HG03103 (cell line): ENCODE data around the gene CYP4F8.
"Not testable (repeated sequence)": the region's sequence is repeated elsewhere in the genome, so short reads cannot be mapped to it uniquely, and the experiment has no call there.

Source experiments
- ATAC-seq: cut with Tn5 transposase; IDR thresholded peaks from one replicate; pipeline ENCODE4 v1.9.1; 2021; ENCODE audit warnings: low read depth; ENCODE audit not compliant: unreplicated experiment

The CYP4F8 gene, protein sequence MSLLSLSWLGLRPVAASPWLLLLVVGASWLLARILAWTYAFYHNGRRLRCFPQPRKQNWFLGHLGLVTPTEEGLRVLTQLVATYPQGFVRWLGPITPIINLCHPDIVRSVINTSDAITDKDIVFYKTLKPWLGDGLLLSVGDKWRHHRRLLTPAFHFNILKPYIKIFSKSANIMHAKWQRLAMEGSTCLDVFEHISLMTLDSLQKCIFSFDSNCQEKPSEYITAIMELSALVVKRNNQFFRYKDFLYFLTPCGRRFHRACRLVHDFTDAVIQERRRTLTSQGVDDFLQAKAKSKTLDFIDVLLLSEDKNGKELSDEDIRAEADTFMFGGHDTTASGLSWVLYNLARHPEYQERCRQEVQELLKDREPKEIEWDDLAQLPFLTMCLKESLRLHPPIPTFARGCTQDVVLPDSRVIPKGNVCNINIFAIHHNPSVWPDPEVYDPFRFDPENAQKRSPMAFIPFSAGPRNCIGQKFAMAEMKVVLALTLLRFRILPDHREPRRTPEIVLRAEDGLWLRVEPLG

DNA sequence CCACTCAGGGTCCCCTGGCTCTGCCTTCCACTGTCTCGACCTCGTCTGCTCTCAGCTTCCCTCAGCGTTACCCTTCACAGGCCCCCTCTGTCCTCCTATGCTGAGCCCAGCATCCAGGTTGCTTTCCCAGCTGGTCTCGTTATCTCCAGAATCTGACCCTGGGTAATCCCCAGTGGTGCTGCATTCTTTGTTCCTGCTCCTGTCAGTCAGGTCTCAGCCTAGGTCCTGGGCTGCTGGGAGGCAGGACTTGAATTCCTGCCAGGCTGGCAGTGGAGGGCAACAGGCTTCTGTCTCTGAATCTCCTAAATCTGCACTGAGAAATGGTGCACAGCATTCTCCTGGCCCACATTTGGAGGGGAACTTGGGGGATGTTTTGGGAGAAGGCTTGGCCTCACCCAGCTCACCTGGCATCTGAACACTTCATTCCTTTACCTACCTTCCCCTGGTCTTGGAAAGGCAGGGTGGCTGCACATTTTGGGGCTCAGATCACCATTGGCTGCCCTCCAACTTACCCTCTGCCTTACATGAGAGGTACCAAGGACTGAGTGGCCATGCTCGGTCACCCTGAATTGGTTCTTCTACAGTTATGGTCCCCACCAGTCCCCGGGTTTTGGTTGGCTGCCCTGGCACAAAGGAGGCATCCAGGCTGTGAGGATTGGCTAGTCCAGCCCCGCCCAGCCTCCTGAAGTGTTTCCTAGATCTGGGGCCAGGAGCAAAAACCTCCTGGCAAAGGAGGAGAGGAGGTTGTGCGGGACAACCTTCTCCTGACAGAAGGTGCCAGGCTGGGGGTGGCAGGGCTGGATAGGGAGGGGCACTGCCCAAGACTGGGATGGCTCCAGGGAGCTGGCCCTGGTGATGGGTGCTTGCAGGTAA lies at the start of gene CYP4F8:
TSS of gene CYP4F8 (plus strand) at position 712 of the 873 bp plus-strand sequence. CDS start 399 bp downstream, outside the sequence.
- ATAC-seq: no peak

DNA sequence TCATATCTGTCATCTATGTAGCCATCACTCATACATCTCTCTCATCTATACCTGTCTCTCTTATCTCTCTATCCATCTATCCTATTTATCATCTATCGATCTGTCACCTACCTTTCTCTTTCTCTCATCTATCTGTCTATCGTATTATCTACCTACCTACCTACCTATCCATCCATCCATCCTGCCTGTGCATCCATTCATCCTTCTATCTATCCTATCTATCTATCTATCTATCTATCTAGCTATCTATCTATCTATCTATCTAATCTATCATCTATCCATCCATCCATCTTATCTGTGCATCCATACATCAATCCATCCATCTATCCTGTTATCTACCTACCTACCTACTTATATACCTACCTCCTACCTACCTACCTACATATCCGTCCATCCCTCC lies 44.6 kb upstream of the CYP4F8 start:
- ATAC-seq: no peak

DNA sequence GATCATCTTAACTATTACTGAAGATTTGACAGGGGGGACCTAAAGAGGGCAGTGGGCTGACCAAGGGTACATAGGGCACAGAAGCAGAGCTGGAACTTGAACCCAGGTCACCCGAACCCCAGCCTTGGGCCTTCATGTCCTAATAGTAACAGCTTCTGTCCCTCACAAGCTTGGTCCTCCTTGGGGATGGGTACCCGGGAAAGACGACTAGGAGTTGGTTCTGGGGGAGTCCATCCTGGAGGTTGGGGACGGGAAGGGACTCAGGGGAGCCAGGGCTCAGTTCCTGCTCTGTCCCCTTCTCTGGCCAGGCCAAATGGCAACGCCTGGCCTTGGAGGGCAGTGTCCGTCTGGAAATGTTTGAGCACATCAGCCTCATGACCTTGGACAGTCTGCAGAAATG lies 39.6 kb upstream of the CYP4F8 start:
- ATAC-seq: no peak

DNA sequence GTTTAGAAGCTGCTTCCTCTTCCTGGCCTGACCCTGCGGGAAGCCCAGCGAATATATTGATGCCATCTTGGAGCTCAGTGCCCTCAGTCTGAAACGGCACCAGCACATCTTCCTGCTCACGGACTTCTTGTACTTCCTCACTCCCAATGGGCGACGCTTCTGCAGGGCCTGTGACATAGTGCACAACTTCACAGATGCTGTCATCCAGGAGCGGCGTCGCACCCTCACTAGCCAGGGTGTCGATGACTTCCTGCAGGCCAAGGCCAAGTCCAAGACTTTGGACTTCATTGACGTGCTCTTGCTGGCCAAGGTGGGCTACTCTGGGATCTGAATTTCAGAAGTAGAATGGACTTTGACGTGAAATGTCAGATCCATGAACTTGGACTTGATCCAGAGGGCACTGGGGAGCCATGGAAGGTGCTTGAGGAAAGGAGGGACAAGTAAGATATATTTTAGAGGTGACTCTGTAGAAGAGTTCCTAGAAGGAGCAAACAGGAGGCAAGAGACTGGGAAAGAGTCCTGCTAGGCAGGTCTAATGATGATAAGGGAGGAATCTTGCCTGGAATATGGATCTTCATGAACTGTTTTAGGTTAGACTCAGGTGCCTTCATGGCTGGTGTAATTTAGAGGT lies 38.4 kb upstream of the CYP4F8 start:
- ATAC-seq: no peak

DNA sequence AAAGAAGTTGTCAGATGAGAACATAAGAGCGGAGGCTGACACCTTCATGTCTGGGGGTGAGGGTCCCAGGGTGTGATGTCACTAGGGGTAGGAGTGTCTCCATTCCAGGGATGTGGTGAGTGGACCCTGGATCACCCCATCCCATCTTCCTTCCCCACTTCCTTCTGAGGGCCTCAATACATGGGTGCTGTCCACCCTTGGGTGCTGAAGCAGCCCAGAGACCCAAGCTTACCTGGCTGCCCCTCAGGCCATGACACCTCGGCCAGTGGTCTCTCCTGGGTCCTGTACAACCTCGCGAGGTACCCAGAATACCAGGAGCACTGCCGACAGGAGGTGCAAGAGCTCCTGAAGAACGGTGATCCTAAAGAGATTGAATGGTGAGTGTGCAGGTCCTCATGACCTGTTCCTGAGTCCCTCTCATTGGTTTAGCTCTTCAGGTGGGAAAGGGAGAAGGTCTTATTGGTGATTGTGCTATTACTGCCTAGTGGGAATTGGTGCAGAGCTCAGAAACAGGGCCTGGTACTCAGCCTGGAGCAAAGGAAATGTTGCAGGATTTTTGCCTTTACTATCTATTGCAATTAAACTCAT lies 37.7 kb upstream of the CYP4F8 start:
- no peak for ATAC-seq

DNA sequence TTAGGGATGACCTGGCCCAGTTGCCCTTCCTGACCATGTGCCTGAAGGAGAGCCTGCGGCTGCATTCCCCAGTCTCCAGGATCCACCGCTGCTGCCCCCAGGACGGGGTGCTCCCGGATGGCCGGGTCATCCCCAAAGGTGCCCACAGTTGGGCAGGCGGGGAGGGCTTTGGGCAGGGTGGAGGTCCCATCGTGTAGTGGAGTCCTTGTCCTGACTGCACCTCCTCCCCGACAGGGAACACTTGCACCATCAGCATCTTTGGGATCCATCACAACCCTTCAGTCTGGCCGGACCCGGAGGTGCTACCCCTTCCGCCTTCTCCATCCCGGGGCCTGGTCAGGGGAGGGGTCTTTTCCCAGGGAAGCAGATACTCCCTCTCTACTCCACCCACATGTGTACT lies 31.7 kb upstream of the CYP4F8 start:
- ATAC-seq: no peak

DNA sequence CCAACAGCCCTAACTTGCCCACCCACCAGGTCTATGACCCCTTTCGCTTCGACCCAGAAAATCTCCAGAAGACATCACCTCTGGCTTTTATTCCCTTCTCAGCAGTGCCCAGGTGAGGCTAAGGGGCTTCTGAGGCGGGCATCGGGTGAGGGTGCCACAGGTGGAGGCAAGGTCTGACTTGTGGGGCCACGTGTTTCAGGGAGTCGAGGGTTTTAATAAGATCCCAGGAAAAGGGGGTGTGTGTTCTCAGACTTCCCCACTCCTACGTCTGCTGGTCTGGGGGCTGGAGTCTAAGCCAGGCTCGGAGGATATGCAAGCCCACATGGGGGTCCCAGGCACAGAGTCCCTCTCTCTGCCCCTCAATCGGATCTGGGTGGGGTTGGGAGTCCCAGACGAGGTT lies 30.9 kb upstream of the CYP4F8 start:
- ATAC-seq: no peak

DNA sequence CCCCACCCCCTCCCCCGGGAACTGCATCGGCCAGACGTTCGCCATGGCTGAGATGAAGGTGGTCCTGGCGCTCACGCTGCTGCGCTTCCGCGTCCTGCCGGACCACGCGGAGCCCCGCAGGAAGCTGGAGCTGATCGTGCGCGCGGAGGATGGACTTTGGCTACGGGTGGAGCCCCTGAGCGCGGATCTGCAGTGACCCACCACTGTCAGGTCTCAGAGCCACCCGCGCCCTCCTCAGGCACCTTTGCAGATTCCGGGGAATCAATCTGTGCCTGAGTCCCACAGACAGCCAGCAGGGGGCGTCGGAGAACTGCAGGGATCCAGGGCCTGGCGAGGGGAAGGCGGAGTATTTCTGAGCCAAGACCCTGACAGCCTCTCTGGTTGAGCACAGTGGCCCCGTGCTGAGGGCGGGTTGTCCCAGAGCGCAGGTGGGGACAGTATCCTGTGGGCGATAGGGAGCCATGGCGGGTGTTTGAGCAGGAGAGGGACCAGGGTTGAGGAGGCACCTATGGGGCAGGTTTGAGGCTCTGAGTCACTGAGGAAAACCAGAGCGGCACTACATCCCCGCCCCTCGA lies 30.4 kb upstream of the CYP4F8 start:
- ATAC-seq: no peak

DNA sequence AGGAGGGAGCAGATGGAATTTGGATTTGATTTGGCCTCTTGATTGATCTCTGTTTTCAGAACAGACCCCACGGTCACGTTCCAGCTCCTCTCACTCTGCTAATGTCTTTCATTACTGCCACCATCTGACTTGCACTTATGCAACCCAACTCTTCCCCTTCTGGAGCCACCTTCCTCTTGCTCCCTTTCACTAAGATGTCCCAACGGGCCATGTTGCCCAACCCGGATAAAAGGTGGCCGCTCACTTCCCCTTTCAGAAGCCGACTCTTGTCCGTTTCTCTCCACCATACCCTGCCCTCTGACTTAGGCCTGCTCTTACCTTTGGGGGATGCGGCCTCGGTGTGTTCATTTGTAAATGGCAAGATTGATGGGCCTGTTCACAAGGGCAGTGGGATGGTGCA lies 27.4 kb upstream of the CYP4F8 start:
- ATAC-seq: no peak

DNA sequence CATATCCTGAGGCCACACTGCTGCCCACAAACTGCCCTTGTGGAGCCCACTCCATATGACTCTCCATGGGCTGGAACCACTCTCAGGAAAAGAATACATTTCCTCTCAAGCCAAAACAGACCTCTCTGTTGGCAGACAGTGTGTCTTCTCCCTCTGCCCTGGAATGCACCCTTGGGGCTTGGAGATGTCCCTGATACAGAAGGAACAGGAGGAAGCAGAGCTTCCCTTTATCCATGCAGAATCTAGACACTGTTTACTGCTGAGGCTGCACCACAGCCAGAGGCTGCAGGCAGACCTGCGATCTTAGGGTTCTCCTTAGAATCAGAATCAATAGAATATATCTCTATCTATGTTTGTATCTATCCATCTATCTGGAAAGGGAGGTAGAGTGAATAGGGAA lies 26.8 kb upstream of the CYP4F8 start:
- ATAC-seq: no peak

DNA sequence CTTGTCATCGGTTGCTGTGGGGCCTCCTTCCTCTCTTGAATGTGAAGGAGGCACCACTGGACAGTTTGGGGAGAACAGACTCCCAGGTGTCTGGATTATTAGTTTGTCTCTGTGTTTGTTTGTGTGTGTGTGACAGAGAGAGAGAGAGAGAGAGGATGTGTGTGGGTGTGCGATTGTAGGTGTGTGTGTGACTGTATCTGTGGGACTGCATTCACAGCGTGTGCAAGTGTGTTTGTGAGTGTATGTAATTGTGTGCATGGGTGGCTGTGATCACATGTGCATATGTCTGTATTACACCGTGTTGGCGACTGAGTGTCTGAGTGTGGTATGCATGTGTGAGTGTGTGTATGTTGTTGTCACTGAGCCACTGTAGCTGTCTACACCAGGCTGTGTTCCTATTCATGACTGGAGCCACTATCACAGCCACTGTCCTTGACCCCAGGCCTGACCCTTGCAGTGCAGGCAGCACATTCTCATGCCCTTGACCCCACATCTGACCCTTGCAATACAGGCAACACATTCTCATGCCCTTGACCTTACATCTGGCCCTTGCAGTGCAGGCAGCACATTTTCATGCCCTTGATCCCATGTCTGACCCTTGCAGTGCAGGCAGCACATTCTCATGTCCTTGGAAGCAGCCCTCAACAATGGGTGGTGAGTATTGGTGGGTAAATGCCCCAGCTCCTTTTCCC lies 25.1 kb upstream of the CYP4F8 start:
- ATAC-seq: no peak

DNA sequence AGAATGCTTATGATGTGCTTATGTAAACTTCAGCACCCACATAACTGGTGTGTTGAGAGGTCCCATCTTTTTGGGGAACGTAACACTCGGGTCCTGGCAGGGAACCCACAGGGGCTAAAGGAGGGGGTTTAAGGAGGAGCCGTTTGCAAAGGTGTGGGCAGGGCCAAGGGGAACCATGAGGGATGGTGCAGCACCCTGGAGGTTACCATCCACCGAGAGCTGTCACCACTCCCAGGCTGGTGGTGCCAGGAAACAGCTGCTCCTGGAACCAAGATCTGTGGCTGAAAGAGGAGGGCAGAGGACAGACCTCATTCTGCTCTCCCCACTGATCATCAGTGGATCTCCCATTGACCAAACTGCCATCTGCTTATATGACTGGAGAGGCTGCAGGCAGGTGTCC lies 23.2 kb upstream of the CYP4F8 start:
- no peak for ATAC-seq

DNA sequence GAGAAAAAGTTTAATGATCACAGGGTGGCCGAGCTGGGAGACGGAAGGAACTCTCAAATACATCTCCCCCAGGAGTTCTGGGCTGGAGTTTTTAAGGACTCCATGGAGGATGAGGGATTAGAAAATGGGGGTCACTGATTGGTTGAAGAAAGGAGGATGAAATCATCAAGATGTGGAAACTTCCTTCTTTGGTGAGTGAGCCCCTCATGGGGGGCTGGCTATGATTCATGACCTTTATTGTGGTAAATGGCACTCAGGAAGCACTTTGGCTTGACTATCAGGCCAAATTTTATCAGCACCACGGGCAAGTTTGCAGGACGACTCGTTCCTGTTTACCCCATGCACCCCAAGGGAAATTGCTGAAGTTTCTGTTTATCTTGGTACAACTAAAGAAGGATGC lies 22.5 kb upstream of the CYP4F8 start:
- ATAC-seq: not testable (repeated sequence)

DNA sequence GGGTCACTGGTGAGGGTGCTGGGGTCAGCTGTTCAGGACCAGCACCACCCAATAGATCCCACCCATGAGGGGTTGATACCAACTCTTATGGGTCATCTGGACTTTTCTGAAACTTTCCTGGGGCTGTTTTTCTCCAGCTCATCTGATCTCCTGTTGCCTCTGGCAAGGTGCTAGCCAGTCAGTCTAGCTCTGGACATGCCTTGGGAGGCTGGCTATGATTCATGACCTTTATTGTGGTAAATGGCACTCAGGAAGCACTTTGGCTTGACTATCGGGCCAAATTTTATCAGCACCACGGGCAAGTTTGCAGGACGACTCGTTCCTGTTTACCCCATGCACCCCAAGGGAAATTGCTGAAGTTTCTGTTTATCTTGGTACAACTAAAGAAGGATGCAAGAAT lies 21.3 kb upstream of the CYP4F8 start:
- not testable (repeated sequence) for ATAC-seq

DNA sequence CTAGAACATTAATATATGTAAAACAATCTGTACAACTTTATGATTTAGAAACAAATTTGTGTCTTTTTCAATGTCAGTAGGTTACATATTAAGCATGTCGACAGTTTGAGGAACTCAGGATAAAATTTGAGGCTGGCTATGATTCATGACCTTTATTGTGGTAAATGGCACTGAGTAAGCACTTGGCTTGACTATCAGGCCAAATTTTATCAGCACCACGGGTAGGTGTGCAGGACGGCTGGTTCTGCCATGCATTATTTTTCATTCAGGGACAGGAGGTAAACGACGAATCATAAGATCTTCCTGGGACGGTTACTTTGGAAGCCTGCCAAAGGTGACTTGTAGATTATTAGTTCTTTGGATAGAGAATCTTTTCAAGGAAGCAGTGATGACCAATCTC lies 19.9 kb upstream of the CYP4F8 start:
- no peak for ATAC-seq

DNA sequence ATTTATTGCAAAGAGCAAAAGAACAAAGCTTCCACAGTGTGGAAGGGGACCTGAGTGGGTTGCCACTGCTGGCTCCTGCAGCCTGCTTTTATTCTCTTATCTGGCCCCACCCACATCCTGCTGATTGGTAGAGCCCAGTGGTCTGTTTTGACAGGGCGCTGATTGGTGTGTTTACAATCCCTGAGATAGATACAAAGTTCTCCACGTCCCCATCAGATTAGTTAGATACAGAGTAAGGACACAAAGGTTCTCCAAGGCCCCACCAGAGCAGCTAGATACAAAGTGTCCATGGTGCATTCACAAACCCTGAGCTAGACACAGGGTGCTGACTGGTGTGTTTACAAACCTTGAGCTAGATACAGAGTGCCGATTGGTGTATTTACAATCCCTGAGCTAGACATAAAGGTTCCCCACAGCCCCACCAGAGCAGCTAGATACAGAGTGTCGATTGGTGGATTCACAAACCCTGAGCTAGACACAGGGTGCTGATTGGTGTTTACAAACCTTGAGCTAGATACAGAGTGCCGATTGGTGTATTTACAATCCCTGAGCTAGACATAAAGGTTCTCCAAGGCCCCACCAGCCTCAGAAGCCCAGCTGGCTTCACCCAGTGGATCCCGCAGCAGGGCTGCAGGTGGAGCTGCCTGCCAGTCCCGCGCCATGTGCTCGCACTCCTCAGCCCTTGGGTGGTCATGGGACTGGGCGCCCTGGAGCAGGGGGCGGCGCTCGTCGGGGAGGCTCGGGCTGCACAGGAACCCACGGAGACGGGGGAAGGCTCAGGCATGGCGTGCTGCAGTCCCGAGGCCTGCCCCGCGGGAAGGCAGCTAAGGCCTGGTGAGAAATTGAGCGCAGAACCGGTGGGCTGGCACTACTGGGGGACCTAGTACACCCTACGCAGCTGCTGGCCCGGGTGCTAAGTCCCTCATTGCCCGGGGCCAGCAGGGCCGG lies 6.8 kb upstream of the CYP4F8 start:
- not testable (repeated sequence) for ATAC-seq

DNA sequence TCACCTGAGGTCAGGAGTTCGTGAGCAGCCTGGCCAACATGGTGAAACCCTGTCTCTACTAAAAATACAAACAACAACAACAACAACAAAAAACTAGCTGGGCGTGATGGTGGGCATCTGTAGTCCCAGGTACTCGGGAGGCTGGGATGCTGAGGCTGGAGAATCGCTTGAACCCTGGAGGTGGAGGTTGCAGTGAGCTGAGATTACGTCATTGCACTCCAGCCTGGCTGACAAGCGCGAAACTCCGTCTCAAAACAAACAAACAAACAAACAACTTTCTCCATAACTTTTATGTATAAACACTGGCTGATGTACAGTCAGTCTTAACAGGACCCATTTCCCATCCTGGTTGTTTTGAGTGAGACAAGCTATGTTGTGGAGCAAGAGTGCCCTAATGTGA lies 5.8 kb upstream of the CYP4F8 start:
- no peak for ATAC-seq

DNA sequence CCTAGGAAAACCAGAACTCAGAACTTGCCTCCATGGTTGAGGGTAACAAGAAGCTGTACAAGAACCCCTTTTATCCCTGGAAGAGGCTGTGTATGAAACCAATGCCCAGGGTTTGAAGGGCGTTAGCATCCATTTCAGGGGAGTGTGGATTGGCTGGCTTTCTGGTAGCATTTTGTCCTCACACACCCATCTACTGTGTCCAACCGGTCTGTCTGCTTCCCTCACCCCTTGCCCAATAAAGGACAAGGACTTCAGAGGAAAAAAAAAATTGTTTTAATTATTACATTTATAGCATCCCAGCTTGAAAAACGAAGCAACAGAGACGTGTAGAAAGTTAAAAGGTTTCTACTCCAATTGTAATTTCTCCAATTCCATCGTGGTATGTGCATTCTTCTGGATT lies 2.7 kb upstream of the CYP4F8 start:
- no peak for ATAC-seq

DNA sequence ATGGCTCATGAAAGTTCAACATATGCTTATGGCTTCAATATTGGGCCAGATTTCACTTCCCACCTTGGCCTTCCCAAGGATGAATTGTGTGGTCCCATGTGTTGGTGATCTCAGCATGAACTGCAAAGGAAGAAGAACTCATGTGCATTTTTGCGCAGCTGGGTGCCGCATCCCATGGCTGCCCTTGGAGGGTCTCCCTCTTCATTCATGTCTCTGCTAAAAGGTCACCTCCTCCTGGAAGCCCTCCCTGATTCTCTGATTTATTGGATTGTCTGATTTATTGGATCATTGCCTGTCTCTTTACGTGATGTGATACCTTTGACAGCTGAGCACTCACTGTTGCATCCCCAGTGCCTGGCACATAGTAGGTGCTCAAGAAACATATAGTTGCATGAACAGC lies 1.7 kb upstream of the CYP4F8 start:
- no peak for ATAC-seq
